ENCODE data around the gene STX1A. TPM values are rescaled to one million over a fixed set of nuclear protein-coding genes. Genes with fewer than 3 reads are reported as not detected.

The STX1A gene
- polyA plus RNA-seq, 2 of the 4 experiments (the other 2 are of a cell fraction), result 49.2 to 81.7 TPM

GRCh38 chr7:73683056-73683787, 36.2 kb downstream of the STX1A start, which contains the start of the genes BUD23 and DNAJC30 (continued):
- TF ChIP-seq BCL3 (IDR thresholded peaks at IDR 0.05), result peak; percentile 78; the same call in 2 of the 3 replicates
- no peak for TF ChIP-seq EHMT2 (IDR thresholded peaks at IDR 0.05; ENCODE audit: low read depth)
- no peak for TF ChIP-seq FOSL2 (IDR thresholded peaks at IDR 0.05)
- TF ChIP-seq FOSL2 (CRISPR knock-in tag; IDR thresholded peaks at IDR 0.05), result peak; percentile 27; the same call in 1 of the 2 replicates
- TF ChIP-seq RNF2 (IDR thresholded peaks at IDR 0.05; ENCODE audit: borderline replicate concordance, low read depth), result no peak
- TF ChIP-seq CBX2 (IDR thresholded peaks at IDR 0.05; ENCODE audit: borderline replicate concordance, low read depth), result no peak
- TF ChIP-seq USF2 (IDR thresholded peaks at IDR 0.05), result no peak
- TF ChIP-seq RAD21 (conservative IDR thresholded peaks at IDR 0.05 in 1 of 2, IDR thresholded peaks at IDR 0.05 in 1 of 2), result no peak; a peak in 1 of 5 replicates
- TF ChIP-seq HOXA7 (CRISPR knock-in tag; IDR thresholded peaks at IDR 0.05), result no peak
- TF ChIP-seq BHLHE40 (IDR thresholded peaks at IDR 0.05; ENCODE audit: low read depth, low read length), result no peak
- TF ChIP-seq ZSCAN20 (CRISPR knock-in tag; IDR thresholded peaks at IDR 0.05), result no peak
- TF ChIP-seq POLR2AphosphoS2 (conservative IDR thresholded peaks at IDR 0.05; ENCODE audit: low read length), result no peak
- TF ChIP-seq CBX8 (IDR thresholded peaks at IDR 0.05), result no peak
- TF ChIP-seq NPAS2 (CRISPR knock-in tag; IDR thresholded peaks at IDR 0.05; ENCODE audit: borderline replicate concordance), result no peak
- no peak for TF ChIP-seq ELK1 (IDR thresholded peaks at IDR 0.05; ENCODE audit: low read depth, low read length)
- no peak for TF ChIP-seq EHF (CRISPR knock-in tag; IDR thresholded peaks at IDR 0.05)
- TF ChIP-seq EP300 (IDR thresholded peaks at IDR 0.05), result no peak
- no peak for TF ChIP-seq TP53 (CRISPR knock-in tag; IDR thresholded peaks at IDR 0.05)
- TF ChIP-seq HEYL (CRISPR knock-in tag; IDR thresholded peaks at IDR 0.05), result no peak
- TF ChIP-seq GATA3 (IDR thresholded peaks at IDR 0.05; ENCODE audit: borderline replicate concordance), result peak; percentile 26; the same call in 1 of the 2 replicates
- TF ChIP-seq RFX5 (IDR thresholded peaks at IDR 0.05), result no peak
- TF ChIP-seq NFE2L2 (conservative IDR thresholded peaks at IDR 0.05; ENCODE audit: low read length), result no peak
- no peak for TF ChIP-seq SREBF2 (IDR thresholded peaks at IDR 0.05)
- peak; percentile 25 for TF ChIP-seq CHD2 (IDR thresholded peaks at IDR 0.05; ENCODE audit: low read length, partially characterized antibody)
- peak; percentile 77 for TF ChIP-seq POLR2A (IDR thresholded peaks at IDR 0.05; ENCODE audit: low read length)
- no peak for TF ChIP-seq HES2 (IDR thresholded peaks at IDR 0.05)
- TF ChIP-seq RARB (CRISPR knock-in tag; IDR thresholded peaks at IDR 0.05), result no peak
- TF ChIP-seq ZC3H11A (IDR thresholded peaks at IDR 0.05), result no peak
- TF ChIP-seq CEBPB (IDR thresholded peaks at IDR 0.05), result no peak; a peak in 1 of 4 replicates

- FAIRE-seq, result no peak
- CTCF ChIA-PET, result no interaction called here
- H3K9me3 ChIP-seq, result no peaks in the 10 kb centered on the region
- H3K4me2 ChIP-seq, result peak overlapping the region; percentile 99
- peak; percentile 14 to 30; a peak in 5 of 6 replicates for ATAC-seq
- POLR2A ChIA-PET, result no interaction called here
- DNase-seq (ENCODE audit: low read depth in 1 of 2, low spot score in 1 of 2), result no peak
- H3K4me3 ChIP-seq, result peak overlapping the region; percentile 77
- WGBS (ENCODE audit: missing lambda C conversion rate), result 2% methylated on average over 15 of the region's 33 CpGs
- H3K27ac ChIP-seq, result peak overlapping the region; percentile 84 to 93
- peaks cover 33% of the 10 kb centered on the region for H3K4me1 ChIP-seq
- no peak for TF ChIP-seq ATOH8 (CRISPR knock-in tag; IDR thresholded peaks at IDR 0.05; ENCODE audit: low read depth)
- TF ChIP-seq MAZ (IDR thresholded peaks at IDR 0.05; ENCODE audit: borderline replicate concordance, low read depth, low read length), result no peak
- TF ChIP-seq FOXS1 (CRISPR knock-in tag; IDR thresholded peaks at IDR 0.05), result no peak
- TF ChIP-seq POLR2AphosphoS2 (conservative IDR thresholded peaks at IDR 0.05; ENCODE audit: low read length), result no peak
- no peak for TF ChIP-seq CBX8 (IDR thresholded peaks at IDR 0.05)
- TF ChIP-seq REST (IDR thresholded peaks at IDR 0.05), result no peak
- TF ChIP-seq ZSCAN20 (CRISPR knock-in tag; IDR thresholded peaks at IDR 0.05), result no peak
- TF ChIP-seq EHF (CRISPR knock-in tag; IDR thresholded peaks at IDR 0.05), result no peak
- TF ChIP-seq HOXB13 (CRISPR knock-in tag; IDR thresholded peaks at IDR 0.05; ENCODE audit: low read depth), result no peak
Measured at GRCh38 chr7:73682745-73683055, 36.8 kb downstream of the STX1A start.

Measured in A549 (cell line).